ENCODE measurements around the gene PAGE4.

- TF ChIP-seq SUZ12 (IDR thresholded peaks at IDR 0.05) (no peak), SP1 (IDR thresholded peaks at IDR 0.05) (no peak), ELF4 (IDR thresholded peaks at IDR 0.05) (no peak), LEF1 (IDR thresholded peaks at IDR 0.05; ENCODE audit: borderline replicate concordance) (no peak), BHLHE40 (IDR thresholded peaks at IDR 0.05; ENCODE audit: borderline replicate concordance) (no peak), TARDBP (IDR thresholded peaks at IDR 0.05) (no peak), ARNT (IDR thresholded peaks at IDR 0.05) (no peak), FOXK2 (IDR thresholded peaks at IDR 0.05) (no peak), HDGF (IDR thresholded peaks at IDR 0.05; ENCODE audit: borderline replicate concordance) (no peak), FOXA1 (IDR thresholded peaks at IDR 0.05) (no peak), FOXM1 (IDR thresholded peaks at IDR 0.05; ENCODE audit: borderline replicate concordance) (no peak), NFRKB (IDR thresholded peaks at IDR 0.05) (no peak)
These were observed at the start of gene PAGE4 for GRCh38 chrX:49829016-49829415.
